GM23338 (cell line): ENCODE measurements around the gene WBP2. TPM values are rescaled to one million over a fixed set of nuclear protein-coding genes. Genes with fewer than 3 reads are reported as not detected.
"Not testable (repeated sequence)": the region's sequence is repeated elsewhere in the genome, so short reads cannot be mapped to it uniquely, and the experiment has no call there.

ENCODE experiments used
- ATAC-seq: fragments of 200-7000 bp; cut with Tn5 transposase; 3 replicates; pipeline ENCODE4 v1.9.1; 2020
- DNase-seq: peaks from one replicate; pipeline ENCODE4 v3.0.0-alpha.2; 2015; ENCODE audit warnings: low spot score
- H2AFZ ChIP-seq: fragments of 200-600 bp; sonication (generic); 2 replicates; pipeline ENCODE4 v1.8.0; 2016; ENCODE audit warnings: antibody characterized with exemption, mild to moderate bottlenecking, moderate library complexity
- H3F3A ChIP-seq: fragments of 200-600 bp; sonication (generic); replicated peaks from 2 replicates; pipeline ENCODE4 v1.8.0; 2017; ENCODE audit warnings: antibody characterized with exemption, mixed run types, low read depth
- H3K27ac ChIP-seq: fragments of 200-600 bp; sonication (generic); 2 replicates; pipeline ENCODE4 v1.6.1; 2016; ENCODE audit warnings: low read depth
- H3K27me3 ChIP-seq: fragments of 200-600 bp; sonication (generic); 2 replicates; pipeline ENCODE4 v1.8.0; 2016; ENCODE audit warnings: mild to moderate bottlenecking, mixed run types, moderate library complexity; ENCODE audit not compliant: insufficient read depth
- H3K36me3 ChIP-seq: fragments of 200-600 bp; sonication (generic); 2 replicates; pipeline ENCODE4 v1.8.0; 2016; ENCODE audit warnings: mild to moderate bottlenecking; ENCODE audit not compliant: insufficient read depth
- H3K4me1 ChIP-seq: fragments of 200-600 bp; sonication (generic); 2 replicates; pipeline ENCODE4 v1.8.0; 2016; ENCODE audit warnings: mild to moderate bottlenecking, moderate library complexity; ENCODE audit not compliant: insufficient read depth
- H3K4me2 ChIP-seq: fragments of 200-600 bp; sonication (generic); 2 replicates; pipeline ENCODE4 v1.7.1; 2017; ENCODE audit warnings: mixed run types
- H3K4me3 ChIP-seq: fragments of 200-600 bp; sonication (generic); 2 replicates; pipeline ENCODE4 v1.6.1; 2016; ENCODE audit warnings: mixed run types
- H3K79me2 ChIP-seq: fragments of 200-600 bp; sonication (generic); replicated peaks from 2 replicates; pipeline ENCODE4 v1.8.0; 2017; ENCODE audit warnings: mild to moderate bottlenecking; ENCODE audit not compliant: insufficient read depth
- H3K9me2 ChIP-seq: fragments of 200-600 bp; sonication (generic); 2 replicates; pipeline ENCODE4 v1.8.0; 2017; ENCODE audit not compliant: insufficient read depth
- H4K20me1 ChIP-seq: fragments of 200-600 bp; sonication (generic); replicated peaks from 2 replicates; pipeline ENCODE4 v1.8.0; 2017; ENCODE audit warnings: mild to moderate bottlenecking; ENCODE audit not compliant: insufficient read depth
- H3K27ac Mint-ChIP-seq: 2 replicates; pipeline ENCODE4 v1.8.0; 2020; ENCODE audit warnings: inconsistent platforms, mild to moderate bottlenecking, moderate library complexity, mixed read lengths
- H3K27me3 Mint-ChIP-seq: 3 replicates; pipeline ENCODE4 v1.8.0; 2022; ENCODE audit warnings: low read depth, mild to moderate bottlenecking, moderate library complexity, mixed read lengths, inconsistent platforms; ENCODE audit not compliant: insufficient read depth, poor library complexity
- H3K36me3 Mint-ChIP-seq: 3 replicates; pipeline ENCODE4 v1.8.0; 2021; ENCODE audit warnings: low read depth, mild to moderate bottlenecking, inconsistent platforms, moderate library complexity, mixed read lengths
- H3K4me1 Mint-ChIP-seq: 3 replicates; pipeline ENCODE4 v1.8.0; 2020; ENCODE audit warnings: mild to moderate bottlenecking, inconsistent platforms, mixed read lengths
- H3K4me3 Mint-ChIP-seq: 3 replicates; pipeline ENCODE4 v1.8.0; 2021; ENCODE audit warnings: moderate library complexity, mild to moderate bottlenecking, inconsistent platforms, mixed read lengths
- H3K9me3 Mint-ChIP-seq: 3 replicates; pipeline ENCODE4 v1.8.0; 2020; ENCODE audit warnings: moderate library complexity, mild to moderate bottlenecking, inconsistent platforms, mixed read lengths
- EZH2phosphoT487 ChIP-seq: fragments of 200-600 bp; sonication (generic); IDR thresholded peaks from one replicate; pipeline ENCODE4 v1.8.1; 2018; ENCODE audit warnings: antibody characterized with exemption; ENCODE audit not compliant: unreplicated experiment
- polyA plus RNA-seq: library from polyadenylated mRNA; unstranded; fragments of >200 nt; fragmentation: Nextera tagmentation; extraction: Ambion mirVana; gene quantifications from 2 replicates; pipeline ENCODE4 v1.2.1, GENCODE V29; 2016
- total RNA-seq: library from RNA; depleted of rRNA; stranded (reverse); fragments of >200 nt; shearing (Covaris generic); gene quantifications from 2 replicates; pipeline ENCODE4 v1.2.3, GENCODE V29; 2014
- TF ChIP-seq, protein P1 (sequence below), 2 experiments: fragments of 200-600 bp in 1 of 2; sonication (generic) in 1 of 2; conservative IDR thresholded peaks; 2 replicates each; pipeline versions ENCODE4 v1.5.1 to v1.6.1; 2016 to 2017; ENCODE audit warnings: antibody characterized with exemption in 2 of 2, low read depth in 2 of 2, mild to moderate bottlenecking in 2 of 2, moderate library complexity in 1 of 2
- TF ChIP-seq, protein P2 (sequence below): IDR thresholded peaks from 2 replicates; pipeline ENCODE4 v1.6.1; 2016; ENCODE audit warnings: antibody characterized with exemption

The WBP2 gene
- total and polyA plus RNA-seq, 2 experiments from 2014 or later: 36.2 to 63.5 TPM

DNA sequence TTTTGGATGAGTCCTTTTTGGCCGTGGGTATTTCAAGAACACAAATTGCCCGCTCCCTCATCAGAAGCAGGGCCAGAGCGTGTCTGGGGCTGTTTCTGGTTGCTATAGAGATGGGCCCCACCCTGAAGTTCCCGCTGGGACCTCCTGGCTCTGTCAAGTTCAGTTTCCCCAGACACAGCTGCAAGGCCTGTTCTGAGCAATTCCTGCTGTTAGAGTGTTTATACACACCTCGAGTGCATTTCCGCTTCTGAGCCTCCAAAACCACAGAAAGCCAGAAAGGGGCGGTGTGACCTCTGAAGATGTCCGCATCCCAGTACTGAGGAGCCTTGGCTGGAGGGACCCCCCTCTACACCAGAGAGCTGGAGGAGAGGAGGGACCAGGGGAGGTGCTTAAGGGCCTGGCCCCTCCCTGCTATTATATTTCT is 9.3 kb upstream of the WBP2 start:
- H3K4me1 ChIP-seq: no peaks in the 10 kb centered on the region
- no peaks in the 10 kb centered on the region for H4K20me1 ChIP-seq
- Mint-ChIP-seq H3K4me1 (peaks cover 14% of the 10 kb centered on the region), H3K9me3 (no peaks in the 10 kb centered on the region), H3K4me3 (no peak overlapping the region), H3K27ac (no peak overlapping the region), H3K36me3 (no peaks in the 10 kb centered on the region; the same call in 2 of the 3 replicates), H3K27me3 (peaks cover 17% of the 10 kb centered on the region)
- TF ChIP-seq, protein P1, sequence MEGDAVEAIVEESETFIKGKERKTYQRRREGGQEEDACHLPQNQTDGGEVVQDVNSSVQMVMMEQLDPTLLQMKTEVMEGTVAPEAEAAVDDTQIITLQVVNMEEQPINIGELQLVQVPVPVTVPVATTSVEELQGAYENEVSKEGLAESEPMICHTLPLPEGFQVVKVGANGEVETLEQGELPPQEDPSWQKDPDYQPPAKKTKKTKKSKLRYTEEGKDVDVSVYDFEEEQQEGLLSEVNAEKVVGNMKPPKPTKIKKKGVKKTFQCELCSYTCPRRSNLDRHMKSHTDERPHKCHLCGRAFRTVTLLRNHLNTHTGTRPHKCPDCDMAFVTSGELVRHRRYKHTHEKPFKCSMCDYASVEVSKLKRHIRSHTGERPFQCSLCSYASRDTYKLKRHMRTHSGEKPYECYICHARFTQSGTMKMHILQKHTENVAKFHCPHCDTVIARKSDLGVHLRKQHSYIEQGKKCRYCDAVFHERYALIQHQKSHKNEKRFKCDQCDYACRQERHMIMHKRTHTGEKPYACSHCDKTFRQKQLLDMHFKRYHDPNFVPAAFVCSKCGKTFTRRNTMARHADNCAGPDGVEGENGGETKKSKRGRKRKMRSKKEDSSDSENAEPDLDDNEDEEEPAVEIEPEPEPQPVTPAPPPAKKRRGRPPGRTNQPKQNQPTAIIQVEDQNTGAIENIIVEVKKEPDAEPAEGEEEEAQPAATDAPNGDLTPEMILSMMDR (conservative IDR thresholded peaks at IDR 0.05; ENCODE audit: low read depth in 2 of 2): peak in 1 of 2 experiments; percentile 43; a peak in 2 of 4 replicates
- TF ChIP-seq, protein P2, sequence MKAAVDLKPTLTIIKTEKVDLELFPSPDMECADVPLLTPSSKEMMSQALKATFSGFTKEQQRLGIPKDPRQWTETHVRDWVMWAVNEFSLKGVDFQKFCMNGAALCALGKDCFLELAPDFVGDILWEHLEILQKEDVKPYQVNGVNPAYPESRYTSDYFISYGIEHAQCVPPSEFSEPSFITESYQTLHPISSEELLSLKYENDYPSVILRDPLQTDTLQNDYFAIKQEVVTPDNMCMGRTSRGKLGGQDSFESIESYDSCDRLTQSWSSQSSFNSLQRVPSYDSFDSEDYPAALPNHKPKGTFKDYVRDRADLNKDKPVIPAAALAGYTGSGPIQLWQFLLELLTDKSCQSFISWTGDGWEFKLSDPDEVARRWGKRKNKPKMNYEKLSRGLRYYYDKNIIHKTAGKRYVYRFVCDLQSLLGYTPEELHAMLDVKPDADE: no peak
- peak; percentile 85 for ATAC-seq
- no peak overlapping the region for H3K4me3 ChIP-seq
- no peak overlapping the region for H2AFZ ChIP-seq
- no peaks in the 10 kb centered on the region for H3K27me3 ChIP-seq
- H3F3A ChIP-seq: 0 out of 2 replicates have a peak, but pooled peaks cover 12% of the 10 kb centered on the region
- peak; percentile 74 for DNase-seq
- H3K27ac ChIP-seq: no peak overlapping the region
- no peaks in the 10 kb centered on the region for H3K9me2 ChIP-seq
- H3K79me2 ChIP-seq: no peaks in the 10 kb centered on the region
- H3K4me2 ChIP-seq: no peak overlapping the region
- no peaks in the 10 kb centered on the region for H3K36me3 ChIP-seq

DNA sequence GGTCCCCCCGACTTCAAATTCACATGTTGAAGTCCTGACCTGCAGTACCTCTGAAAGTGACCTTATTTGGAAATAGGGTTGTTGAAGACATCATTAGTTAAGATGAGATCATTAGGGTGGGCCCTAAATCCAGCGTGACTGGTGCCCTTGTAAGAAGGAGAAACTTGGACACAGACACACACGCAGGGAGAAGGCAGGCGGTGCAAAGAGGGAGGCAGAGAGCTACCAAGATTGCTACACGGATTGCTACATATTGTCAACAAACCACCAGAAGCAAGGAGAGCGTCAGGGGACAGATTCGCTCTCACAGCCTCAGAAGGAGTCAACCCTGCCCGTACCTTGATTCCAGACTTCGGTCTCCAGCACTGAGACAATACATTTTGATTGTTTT is 6.8 kb upstream of the WBP2 start:
- Histone ChIP-seq H3K79me2 (no peaks in the 10 kb centered on the region), H3K9me2 (no peaks in the 10 kb centered on the region), H4K20me1 (no peaks in the 10 kb centered on the region), H3K36me3 (no peaks in the 10 kb centered on the region), H3K4me3 (no peak overlapping the region), H2AFZ (no peak overlapping the region), H3K27me3 (no peaks in the 10 kb centered on the region), H3K27ac (no peak overlapping the region), H3K4me2 (no peak overlapping the region), H3F3A (0 out of 2 replicates have a peak, but pooled peaks cover 12% of the 10 kb centered on the region), H3K4me1 (no peaks in the 10 kb centered on the region; the same call in 1 of the 2 replicates)
- no peak overlapping the region; the same call in 2 of the 3 replicates for H3K4me3 Mint-ChIP-seq
- no peaks in the 10 kb centered on the region; the same call in 2 of the 3 replicates for H3K36me3 Mint-ChIP-seq
- H3K4me1 Mint-ChIP-seq: peaks cover 9% of the 10 kb centered on the region
- H3K27ac Mint-ChIP-seq: no peak overlapping the region
- TF ChIP-seq EZH2phosphoT487: no peak
- H3K9me3 Mint-ChIP-seq: no peaks in the 10 kb centered on the region
- H3K27me3 Mint-ChIP-seq: peaks cover 16% of the 10 kb centered on the region
- DNase-seq (no peak), ATAC-seq (no peak)

DNA sequence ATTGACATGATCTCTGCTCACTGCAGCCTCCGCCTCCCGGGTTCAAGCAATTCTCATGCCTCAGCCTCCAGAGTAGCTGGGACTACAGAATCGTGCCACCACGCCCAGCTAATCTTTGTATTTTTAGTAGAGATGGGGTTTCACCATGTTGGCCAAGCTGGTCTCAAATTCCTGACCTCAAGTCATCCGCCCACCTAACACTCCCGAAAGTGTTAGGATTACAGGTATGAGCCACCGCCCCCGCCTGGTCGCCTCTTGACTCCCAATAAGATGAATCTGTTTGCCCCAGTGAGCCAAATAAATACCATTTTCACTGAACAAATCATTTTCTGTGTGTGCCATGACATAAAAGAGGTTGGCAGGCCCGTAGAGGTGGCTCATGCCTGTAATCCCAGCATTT is 4.2 kb upstream of the WBP2 start:
- H3K4me1 Mint-ChIP-seq, H3K9me2 ChIP-seq, H3K27me3 ChIP-seq, H3K4me3 Mint-ChIP-seq, H3K79me2 ChIP-seq, H3K4me1 ChIP-seq, H3K36me3 Mint-ChIP-seq, H3K27ac Mint-ChIP-seq, H4K20me1 ChIP-seq, ATAC-seq, H3K9me3 Mint-ChIP-seq, H3K36me3 ChIP-seq, H3K4me3 ChIP-seq, DNase-seq, H3K27ac ChIP-seq, H2AFZ ChIP-seq, H3K27me3 Mint-ChIP-seq, H3K4me2 ChIP-seq: not testable (repeated sequence)
- peaks cover 15% of the 10 kb centered on the region; the same call in 1 of the 2 replicates for H3F3A ChIP-seq
- TF ChIP-seq, protein P1 (conservative IDR thresholded peaks at IDR 0.05; ENCODE audit: low read depth in 2 of 2): 0 out of 4 replicates have a peak, but pooled peaks of 1 of the 2 experiments have one; percentile 1
